Activated naive CD4-positive, alpha-beta T cell treated with anti-CD3 and anti-CD28 coated beads for 36 hours (primary cell): Measurements from ENCODE around the gene LPAR6. TPM values are rescaled to one million over a fixed set of nuclear protein-coding genes. Genes with fewer than 3 reads are reported as not detected.

ENCODE experiments used
- CTCF ChIA-PET: fragments of 350-600 bp; sonication (Branson Sonifier 250); formaldehyde crosslinking; loops from one replicate; lab custom pipeline; 2021; ENCODE audit warnings: antibody characterized with exemption; lab: Charles Lee
- DNase-seq: peaks from one replicate; pipeline ENCODE4 v3.0.0-alpha.2; 2020
- H3K27ac Mint-ChIP-seq: one replicate; pipeline ENCODE4 v1.8.0; 2021; ENCODE audit warnings: mild to moderate bottlenecking, mixed read lengths
- H3K27me3 Mint-ChIP-seq: one replicate; pipeline ENCODE4 v1.8.0; 2021; ENCODE audit warnings: low read depth, mixed read lengths
- H3K36me3 Mint-ChIP-seq: one replicate; pipeline ENCODE4 v1.8.0; 2021; ENCODE audit warnings: low read depth, mixed read lengths
- H3K4me1 Mint-ChIP-seq: one replicate; pipeline ENCODE4 v1.8.0; 2021; ENCODE audit warnings: low read depth, mixed read lengths
- H3K4me3 Mint-ChIP-seq: one replicate; pipeline ENCODE4 v1.8.0; 2021; ENCODE audit warnings: mild to moderate bottlenecking, moderate library complexity, mixed read lengths
- H3K9me3 Mint-ChIP-seq: one replicate; pipeline ENCODE4 v1.8.0; 2021; ENCODE audit warnings: mixed read lengths
- intact Hi-C: fragments of 100-400 bp; cut with micrococcal nuclease; formaldehyde crosslinking; loops from one replicate; pipeline ENCODE4 v1.15.1; 2023
- total RNA-seq, 2 experiments: library from RNA; stranded (reverse); gene quantifications; one replicate each; pipeline ENCODE4 v1.2.3, GENCODE V29; 2021

Gene LPAR6
- total RNA-seq, 2 experiments from 2014 or later = 6.1 to 6.6 TPM

DNA sequence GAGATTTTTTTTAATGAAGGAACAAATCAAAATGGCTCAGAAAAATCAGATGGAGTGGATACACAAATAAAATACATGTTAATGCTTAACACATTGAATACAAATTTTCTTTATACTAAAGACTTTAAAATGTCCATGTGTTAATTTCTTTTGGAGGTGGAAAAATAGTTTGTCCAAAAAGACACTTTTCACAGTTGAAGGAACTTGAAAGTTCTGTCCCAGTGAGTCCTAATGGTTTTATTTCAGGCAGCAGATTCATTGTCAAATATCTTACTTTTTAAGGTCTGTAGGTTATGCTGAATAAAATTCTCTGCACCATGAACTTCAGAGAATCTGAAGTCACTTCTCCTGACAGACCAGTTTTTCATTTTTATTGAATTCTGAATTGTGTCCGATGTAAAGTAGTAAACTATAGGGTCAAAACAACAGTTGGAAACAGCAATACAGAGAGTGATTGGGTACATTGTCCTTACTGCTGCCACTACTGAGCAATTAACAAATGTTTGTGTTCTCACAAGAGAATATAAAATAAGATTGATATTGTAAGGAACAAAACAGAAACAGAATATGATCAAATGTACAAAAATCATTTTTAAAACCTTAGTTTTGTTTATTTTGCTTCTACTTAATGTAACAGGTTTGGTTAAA, 1.6 kb downstream of the LPAR6 start:
- intact Hi-C loops = loop anchor here (1.0 to 10.0 kb wide), 5 partner anchors 8 to 1034 kb away; partner anchors contain the start of genes CAB39L and SETDB2
- peaks cover 42% of the 10 kb centered on the region for H3K4me1 Mint-ChIP-seq
- peak overlapping the region; percentile 92 for H3K27ac Mint-ChIP-seq
- no peaks in the 10 kb centered on the region for H3K9me3 Mint-ChIP-seq
- peaks cover 4% of the 10 kb centered on the region for H3K36me3 Mint-ChIP-seq
- CTCF ChIA-PET = no interaction called here
- DNase-seq = no peak
- H3K27me3 Mint-ChIP-seq = no peaks in the 10 kb centered on the region
- H3K4me3 Mint-ChIP-seq = peak overlapping the region; percentile 84

DNA sequence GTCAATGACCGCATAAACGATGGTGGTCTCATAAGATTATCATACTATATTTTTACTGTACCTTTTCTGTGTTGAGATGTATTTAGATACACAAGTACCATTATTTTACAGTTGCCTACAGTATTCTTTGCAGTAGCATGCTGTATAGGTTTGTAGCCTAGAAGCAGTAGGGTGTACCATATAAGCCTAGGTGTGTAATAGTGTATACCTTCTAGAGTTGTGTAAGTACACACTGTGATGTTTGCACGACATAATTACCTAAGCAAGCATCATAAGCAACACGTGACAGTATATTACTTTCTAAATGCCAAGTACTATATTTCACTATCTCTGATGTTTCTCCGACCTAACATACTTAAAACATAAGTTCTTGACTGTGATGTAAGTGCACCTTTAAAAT, 2.7 kb downstream of the LPAR6 start:
- intact Hi-C loops = loop anchor here (2.0 to 10.0 kb wide), 4 partner anchors 105 to 1035 kb away; partner anchors contain the start of genes CAB39L and SETDB2
- CTCF ChIA-PET = no interaction called here
- Mint-ChIP-seq H3K27me3 (no peaks in the 10 kb centered on the region), H3K9me3 (no peaks in the 10 kb centered on the region), H3K4me3 (peak overlapping the region; percentile 73), H3K36me3 (peaks cover 4% of the 10 kb centered on the region), H3K27ac (peak overlapping the region; percentile 76), H3K4me1 (peaks cover 49% of the 10 kb centered on the region)
- no peak for DNase-seq

GRCh38 chr13:48405875-48406274, 7.0 kb downstream of the LPAR6 start:
- Mint-ChIP-seq H3K27ac (no peak overlapping the region), H3K9me3 (no peaks in the 10 kb centered on the region), H3K27me3 (no peaks in the 10 kb centered on the region), H3K4me3 (no peak overlapping the region), H3K4me1 (peaks cover 75% of the 10 kb centered on the region), H3K36me3 (no peaks in the 10 kb centered on the region)
- CTCF ChIA-PET = no interaction called here
- intact Hi-C loops = loop anchor here (10.0 kb wide), 1 partner anchor 251 kb away; no protein-coding TSS in a partner anchor
- DNase-seq = no peak

GRCh38 chr13:48404952-48405351, 8.0 kb downstream of the LPAR6 start:
- intact Hi-C loops = loop anchor here (5.0 to 10.0 kb wide), 7 partner anchors 168 to 477 kb away; partner anchors contain the start of gene CYSLTR2
- H3K36me3 Mint-ChIP-seq = no peaks in the 10 kb centered on the region
- H3K4me1 Mint-ChIP-seq = peaks cover 77% of the 10 kb centered on the region
- CTCF ChIA-PET = interaction anchor here (1.0 kb wide), 1 partner anchor 175 kb away, joined by 3 read pairs; no protein-coding TSS in a partner anchor
- no peak overlapping the region for H3K27ac Mint-ChIP-seq
- DNase-seq = no peak
- H3K27me3 Mint-ChIP-seq = no peaks in the 10 kb centered on the region
- no peaks in the 10 kb centered on the region for H3K9me3 Mint-ChIP-seq
- no peak overlapping the region for H3K4me3 Mint-ChIP-seq

GRCh38 chr13:48403913-48404312, 9.0 kb downstream of the LPAR6 start:
- CTCF ChIA-PET = interaction anchor here (1.0 kb wide), 1 partner anchor 176 kb away, joined by 3 read pairs; no protein-coding TSS in a partner anchor
- intact Hi-C loops = loop anchor here (1.0 to 10.0 kb wide), 12 partner anchors 7 to 478 kb away; partner anchors contain the start of gene CYSLTR2
- H3K27ac Mint-ChIP-seq = no peak overlapping the region
- no peaks in the 10 kb centered on the region for H3K36me3 Mint-ChIP-seq
- H3K4me3 Mint-ChIP-seq = no peak overlapping the region
- no peaks in the 10 kb centered on the region for H3K9me3 Mint-ChIP-seq
- no peaks in the 10 kb centered on the region for H3K27me3 Mint-ChIP-seq
- DNase-seq = no peak
- H3K4me1 Mint-ChIP-seq = peaks cover 75% of the 10 kb centered on the region

DNA sequence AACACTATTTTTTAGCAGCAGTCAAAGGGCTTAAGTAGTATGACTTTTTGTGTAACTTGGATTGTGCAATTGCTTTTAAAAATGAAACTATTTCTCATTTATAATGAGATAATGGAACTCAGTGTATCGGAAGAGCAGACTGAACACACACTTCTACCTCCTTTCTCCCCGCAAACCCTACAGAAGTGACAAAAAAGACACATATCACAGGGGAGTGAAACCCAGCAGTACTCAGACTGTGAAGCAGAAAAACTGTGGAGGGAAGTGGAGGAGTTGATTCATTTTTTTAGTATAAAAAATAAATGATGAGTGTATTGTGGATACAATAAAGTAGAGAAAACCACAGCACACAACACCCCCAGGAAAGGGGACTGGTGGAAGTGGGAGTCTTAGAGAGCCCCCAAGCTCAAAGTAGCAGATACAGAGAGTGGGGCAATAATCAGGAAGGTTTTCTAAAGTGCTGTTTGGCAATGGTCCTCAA, 9.7 kb downstream of the LPAR6 start:
- no peaks in the 10 kb centered on the region for H3K9me3 Mint-ChIP-seq

DNA sequence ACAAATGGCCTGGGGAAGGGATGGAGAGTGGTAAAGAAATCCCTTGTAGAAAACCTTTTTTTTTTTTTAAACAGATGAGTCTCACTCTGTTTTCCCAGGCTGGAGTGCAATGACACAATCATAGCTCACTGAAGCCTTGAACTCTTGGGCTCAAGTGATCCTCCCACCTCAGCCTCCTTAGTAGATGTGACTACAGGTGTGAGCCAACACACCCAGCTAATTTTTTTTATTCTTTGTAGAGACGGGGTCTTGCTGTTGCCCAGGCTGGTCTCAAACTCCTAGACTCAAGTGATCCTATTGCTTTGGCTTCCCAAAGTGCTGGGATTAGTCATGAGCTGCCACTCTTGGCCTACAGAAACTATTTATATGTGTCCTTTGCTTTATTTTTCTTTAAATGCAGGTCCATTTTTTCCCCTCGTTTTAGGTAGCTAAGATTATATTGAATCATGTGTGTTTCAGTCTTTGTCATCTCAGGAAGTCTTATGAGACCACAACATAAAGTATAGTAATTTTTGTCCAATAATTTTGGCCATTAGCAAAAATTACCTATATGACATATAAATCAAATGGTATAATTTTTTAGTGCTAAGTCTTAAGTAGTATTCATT, 10.5 kb downstream of the LPAR6 start:
- no peaks in the 10 kb centered on the region for H3K36me3 Mint-ChIP-seq
- DNase-seq = no peak
- peaks cover 68% of the 10 kb centered on the region for H3K4me1 Mint-ChIP-seq
- H3K4me3 Mint-ChIP-seq = no peak overlapping the region
- H3K9me3 Mint-ChIP-seq = no peaks in the 10 kb centered on the region
- no peaks in the 10 kb centered on the region for H3K27me3 Mint-ChIP-seq
- CTCF ChIA-PET = interaction anchor here (0.8 to 1.3 kb wide), 2 partner anchors 172 to 179 kb away, joined by 3 read pairs; no protein-coding TSS in a partner anchor
- intact Hi-C loops = loop anchor here (1.0 to 10.0 kb wide), 11 partner anchors 90 to 480 kb away; partner anchors contain the start of gene CYSLTR2
- no peak overlapping the region for H3K27ac Mint-ChIP-seq

More for the DNA sequence above, 9.7 kb downstream of the LPAR6 start:
- peak; percentile 49 for DNase-seq
- intact Hi-C loops = loop anchor here (1.0 to 10.0 kb wide), 12 partner anchors 8 to 479 kb away; partner anchors contain the start of gene CYSLTR2
- no peaks in the 10 kb centered on the region for H3K27me3 Mint-ChIP-seq
- peak overlapping the region; percentile 79 for H3K27ac Mint-ChIP-seq
- H3K4me3 Mint-ChIP-seq = peak overlapping the region; percentile 50
- peaks cover 70% of the 10 kb centered on the region for H3K4me1 Mint-ChIP-seq
- CTCF ChIA-PET = interaction anchor here (0.8 to 1.3 kb wide), 2 partner anchors 171 to 178 kb away, joined by 3 read pairs; no protein-coding TSS in a partner anchor
- no peaks in the 10 kb centered on the region for H3K36me3 Mint-ChIP-seq

DNA sequence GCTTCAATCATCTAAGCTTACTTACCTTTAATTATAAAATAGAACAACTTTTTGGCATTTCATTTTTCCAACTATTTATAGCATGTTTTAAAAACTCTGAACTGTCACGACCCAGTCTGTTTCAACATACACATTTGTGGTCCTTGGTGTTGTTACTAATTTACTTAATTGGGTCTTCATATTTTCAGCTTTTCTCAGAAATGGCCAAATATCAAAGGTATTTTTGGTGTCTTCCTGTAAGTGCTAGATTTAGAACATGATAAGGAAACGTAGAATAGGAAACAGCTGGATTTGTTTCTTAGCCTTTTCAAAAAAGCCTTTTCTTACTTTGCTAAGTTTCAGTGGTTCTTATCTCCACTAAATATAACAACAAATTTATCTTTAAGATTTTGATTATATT, 11.4 kb downstream of the LPAR6 start:
- Mint-ChIP-seq H3K36me3 (peaks cover 6% of the 10 kb centered on the region), H3K4me3 (no peak overlapping the region), H3K27me3 (no peaks in the 10 kb centered on the region), H3K4me1 (peaks cover 63% of the 10 kb centered on the region), H3K9me3 (peaks cover 4% of the 10 kb centered on the region), H3K27ac (no peak overlapping the region)
- no peak for DNase-seq
- intact Hi-C loops = loop anchor here (1.0 to 10.0 kb wide), 9 partner anchors 67 to 481 kb away; partner anchors contain the start of gene CYSLTR2
- CTCF ChIA-PET = interaction anchor here (1.0 kb wide), 1 partner anchor 179 kb away, joined by 4 read pairs; no protein-coding TSS in a partner anchor

DNA sequence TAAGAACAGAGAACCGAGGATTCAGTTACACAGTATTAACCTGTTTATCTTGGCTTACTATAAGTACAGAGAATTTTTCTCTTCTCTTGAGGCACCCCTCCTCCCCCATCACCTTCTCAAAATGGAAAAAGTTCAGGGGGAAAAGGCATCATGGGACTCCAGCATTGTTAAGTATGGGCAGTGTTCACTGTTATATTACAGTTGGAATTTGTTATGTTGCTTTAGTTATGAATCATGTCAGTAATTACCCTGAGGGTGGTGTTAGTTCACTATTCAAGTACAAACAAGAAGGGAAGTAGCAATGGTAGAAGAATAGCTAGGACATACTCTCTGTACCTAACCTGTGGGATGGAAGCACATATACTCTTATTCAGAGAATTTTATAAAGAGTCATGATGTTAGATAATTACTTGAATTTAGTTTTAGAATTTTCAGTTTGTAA, 12.0 kb downstream of the LPAR6 start:
- Mint-ChIP-seq H3K27ac (peak overlapping the region; percentile 9), H3K36me3 (peaks cover 11% of the 10 kb centered on the region), H3K4me3 (no peak overlapping the region), H3K4me1 (peaks cover 58% of the 10 kb centered on the region), H3K27me3 (no peaks in the 10 kb centered on the region), H3K9me3 (peaks cover 6% of the 10 kb centered on the region)
- intact Hi-C loops = loop anchor here (1.0 to 10.0 kb wide), 9 partner anchors 66 to 481 kb away; partner anchors contain the start of gene CYSLTR2
- no peak for DNase-seq
- CTCF ChIA-PET = interaction anchor here (1.0 kb wide), 1 partner anchor 179 kb away, joined by 4 read pairs; no protein-coding TSS in a partner anchor

DNA sequence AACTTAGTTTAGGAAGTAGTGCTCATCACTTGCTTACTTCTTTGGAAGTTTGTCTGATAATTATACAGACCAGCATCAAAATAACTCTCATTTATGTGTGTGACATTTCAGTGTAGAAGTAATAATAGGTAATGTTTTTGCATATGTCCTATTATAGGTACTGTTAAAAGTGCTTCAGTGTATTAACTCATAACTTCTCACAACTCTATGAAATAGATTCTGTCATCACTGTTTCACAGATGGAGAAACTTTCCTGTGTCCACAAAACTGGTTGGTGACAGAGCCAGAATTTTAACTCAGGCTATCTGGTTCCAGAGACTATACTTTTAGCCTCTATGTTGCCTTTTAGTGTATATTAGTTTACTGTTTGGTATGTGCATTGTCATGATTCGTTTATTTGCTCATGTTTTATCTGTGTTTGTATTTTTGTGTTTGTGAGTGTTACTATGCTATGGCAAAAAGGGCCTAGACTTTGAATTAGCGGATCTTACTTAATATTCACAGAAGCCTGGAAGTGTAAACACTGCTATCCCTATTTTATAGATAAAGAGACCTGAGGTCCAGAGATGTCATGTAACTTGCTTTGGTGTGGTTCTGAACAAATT, 12.7 kb downstream of the LPAR6 start:
- CTCF ChIA-PET = no interaction called here
- DNase-seq = no peak
- Mint-ChIP-seq H3K27ac (peak overlapping the region; percentile 4), H3K36me3 (peaks cover 17% of the 10 kb centered on the region), H3K4me1 (peaks cover 51% of the 10 kb centered on the region), H3K4me3 (no peak overlapping the region), H3K27me3 (no peaks in the 10 kb centered on the region), H3K9me3 (peaks cover 11% of the 10 kb centered on the region)
- intact Hi-C loops = loop anchor here (2.0 to 10.0 kb wide), 8 partner anchors 65 to 482 kb away; partner anchors contain the start of gene CYSLTR2

DNA sequence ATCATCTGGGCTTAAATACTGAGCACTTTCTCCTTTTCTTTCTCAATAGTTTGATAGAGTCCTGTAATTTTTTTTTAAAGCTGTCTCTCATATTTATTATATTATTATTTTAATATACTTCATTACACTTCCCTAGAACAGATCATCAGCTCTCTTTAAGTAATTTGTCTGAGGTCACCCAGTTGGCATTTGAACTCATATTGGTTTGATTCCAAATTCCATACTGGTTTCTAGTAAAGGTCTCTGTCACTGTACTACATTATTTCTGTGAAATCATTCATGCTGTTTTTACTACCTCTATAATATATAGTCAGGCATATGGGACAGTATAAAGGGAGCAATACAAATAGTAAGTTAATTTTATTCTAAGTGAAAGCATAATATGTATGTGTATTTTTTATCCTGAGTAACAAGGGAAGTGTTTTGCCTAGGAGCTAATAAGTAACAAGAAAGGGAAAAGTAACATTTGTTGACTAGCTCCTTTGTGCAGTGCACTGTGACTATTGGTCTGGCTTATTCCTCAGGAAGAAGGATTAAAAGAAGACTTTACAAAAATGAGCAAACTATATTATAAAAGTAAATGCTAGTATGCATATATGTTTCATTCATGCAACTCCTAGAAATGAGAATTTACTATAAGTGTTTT, 14.3 kb downstream of the LPAR6 start:
- Mint-ChIP-seq H3K4me1 (peaks cover 36% of the 10 kb centered on the region), H3K36me3 (peaks cover 28% of the 10 kb centered on the region), H3K27me3 (no peaks in the 10 kb centered on the region), H3K9me3 (peaks cover 11% of the 10 kb centered on the region), H3K4me3 (no peak overlapping the region), H3K27ac (no peak overlapping the region)
- CTCF ChIA-PET = interaction anchor here (1.8 kb wide), 1 partner anchor 182 kb away, joined by 6 read pairs; no protein-coding TSS in a partner anchor
- intact Hi-C loops = no loop called here
- DNase-seq = no peak
